Dendritic cell treated with granulocyte-macrophage colony-stimulating factor and Interleukin-4, amounts not matched to agents 40 ng/mL and 50 ng/mL, for 4 days (primary cell): ENCODE measurements around the gene PHF1.

Experiments
- H3K27ac Mint-ChIP-seq: one replicate; pipeline ENCODE4 v1.8.0; 2022; ENCODE audit warnings: mild to moderate bottlenecking, mixed read lengths
- H3K27me3 Mint-ChIP-seq: one replicate; pipeline ENCODE4 v1.8.0; 2022; ENCODE audit warnings: mild to moderate bottlenecking, mixed read lengths
- H3K36me3 Mint-ChIP-seq: one replicate; pipeline ENCODE4 v1.8.0; 2022; ENCODE audit warnings: low read depth, mixed read lengths
- H3K4me1 Mint-ChIP-seq: one replicate; pipeline ENCODE4 v1.8.0; 2022; ENCODE audit warnings: low read depth, mixed read lengths
- H3K4me3 Mint-ChIP-seq: one replicate; pipeline ENCODE4 v1.8.0; 2022; ENCODE audit warnings: mild to moderate bottlenecking, moderate library complexity, mixed read lengths
- H3K9me3 Mint-ChIP-seq: one replicate; pipeline ENCODE4 v1.8.0; 2022; ENCODE audit warnings: mixed read lengths
- intact Hi-C: fragments of 100-400 bp; cut with micrococcal nuclease; formaldehyde crosslinking; loops from one replicate; pipeline ENCODE4 v1.15.0; 2022

PHF1 gene

DNA sequence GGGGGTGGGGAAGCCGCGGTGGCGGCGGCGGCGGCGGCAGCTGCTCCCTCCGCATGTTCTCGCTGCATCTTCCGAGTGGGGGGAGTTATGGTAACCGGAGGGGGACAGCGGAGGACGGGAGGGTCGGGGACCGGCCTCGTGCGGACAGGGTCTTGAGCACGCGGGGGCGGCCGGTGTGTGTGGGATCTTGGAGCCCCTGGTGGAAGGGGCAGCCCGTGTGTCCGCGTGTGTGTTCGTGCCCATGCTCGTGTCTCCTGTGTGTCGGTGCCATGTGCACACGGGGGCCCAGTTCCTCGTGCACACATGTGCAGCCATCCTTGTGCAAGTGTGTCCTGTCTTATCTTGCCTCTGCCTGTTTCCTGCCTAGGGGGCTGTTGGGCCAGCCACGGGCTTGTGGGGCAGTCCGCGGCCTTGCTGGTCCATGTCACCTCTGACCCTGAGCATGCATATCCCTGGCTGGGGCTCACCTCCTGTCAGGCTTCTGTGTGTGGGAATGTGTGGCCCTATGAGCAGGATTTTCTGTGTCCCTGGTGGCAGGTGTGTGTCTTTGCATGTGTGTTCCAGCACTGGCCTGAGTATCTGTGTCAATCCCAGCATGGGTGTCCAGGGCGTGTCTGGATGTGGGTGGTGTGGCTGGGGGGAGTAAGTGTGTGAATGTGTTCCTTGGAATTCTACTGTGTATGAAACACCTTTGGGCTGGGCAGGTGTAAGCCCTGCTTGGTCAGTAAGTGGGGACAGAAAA lies 17.6 kb downstream of the PHF1 start:
- Mint-ChIP-seq H3K36me3 (peaks cover 8% of the 10 kb centered on the region), H3K9me3 (no peaks in the 10 kb centered on the region), H3K27ac (no peak overlapping the region), H3K4me1 (peaks cover 82% of the 10 kb centered on the region), H3K27me3 (peaks cover 45% of the 10 kb centered on the region), H3K4me3 (peak overlapping the region; percentile 69)
- intact Hi-C loops: no loop called here

DNA sequence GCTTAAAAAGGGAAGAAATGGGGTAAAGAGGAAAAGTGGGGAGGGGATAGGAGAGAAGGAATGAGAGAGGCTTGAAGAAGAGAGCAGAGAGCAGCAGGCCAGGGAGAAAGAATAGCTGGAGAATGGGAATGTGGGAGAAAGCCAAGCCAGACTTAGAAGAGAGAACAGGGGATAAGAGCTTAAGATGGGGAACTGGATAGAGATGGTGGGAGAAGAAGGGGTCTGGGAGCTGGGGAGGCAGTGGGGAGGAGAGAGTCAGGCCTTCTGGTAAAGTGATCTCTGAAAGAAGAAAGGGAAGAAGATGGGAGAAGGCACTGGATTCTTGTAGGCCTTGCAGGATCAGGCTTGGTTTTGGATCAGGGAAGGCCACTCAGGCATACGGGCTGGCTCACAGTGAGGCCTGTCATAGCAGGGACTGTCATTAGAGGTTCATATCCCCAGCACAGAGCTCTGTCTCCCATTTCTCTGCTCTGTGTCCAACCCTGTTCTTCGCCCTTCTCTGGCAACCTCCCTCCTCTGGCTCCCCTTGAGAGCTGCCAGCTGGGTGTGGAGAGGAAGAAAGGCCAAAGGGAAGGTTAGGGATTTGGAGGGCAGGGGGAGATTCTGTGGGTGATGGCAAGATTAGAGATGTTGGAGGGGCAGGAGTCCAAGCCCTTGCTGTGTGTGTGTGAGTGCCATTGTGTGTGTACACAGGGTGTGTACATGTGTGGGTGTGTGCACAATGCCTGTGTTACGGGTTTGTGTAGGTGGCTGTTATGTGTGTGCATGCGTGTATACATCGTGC lies 18.3 kb downstream of the PHF1 start:
- H3K27me3 Mint-ChIP-seq: peaks cover 43% of the 10 kb centered on the region
- H3K4me3 Mint-ChIP-seq: no peak overlapping the region
- H3K36me3 Mint-ChIP-seq: peaks cover 8% of the 10 kb centered on the region
- peaks cover 82% of the 10 kb centered on the region for H3K4me1 Mint-ChIP-seq
- no peaks in the 10 kb centered on the region for H3K9me3 Mint-ChIP-seq
- intact Hi-C loops: no loop called here
- H3K27ac Mint-ChIP-seq: peak overlapping the region; percentile 12

DNA sequence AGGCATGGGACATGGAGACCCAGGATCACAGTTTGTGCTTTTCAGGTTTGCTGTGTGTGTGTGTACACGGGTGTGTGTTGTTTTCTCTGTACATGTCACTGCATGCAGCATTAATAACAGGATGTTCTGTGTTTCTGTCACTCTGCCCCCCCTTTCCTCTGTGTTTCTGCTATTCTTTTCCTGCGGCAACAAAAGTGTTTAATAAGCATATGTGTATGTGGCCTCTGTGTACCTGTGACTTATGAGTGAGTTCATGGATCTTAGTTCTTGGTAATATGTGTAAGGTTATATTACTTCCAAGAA lies 18.9 kb downstream of the PHF1 start:
- Mint-ChIP-seq H3K9me3 (no peaks in the 10 kb centered on the region), H3K36me3 (peaks cover 8% of the 10 kb centered on the region), H3K4me3 (no peak overlapping the region), H3K4me1 (peaks cover 77% of the 10 kb centered on the region), H3K27ac (no peak overlapping the region), H3K27me3 (peaks cover 43% of the 10 kb centered on the region)
- intact Hi-C loops: no loop called here

DNA sequence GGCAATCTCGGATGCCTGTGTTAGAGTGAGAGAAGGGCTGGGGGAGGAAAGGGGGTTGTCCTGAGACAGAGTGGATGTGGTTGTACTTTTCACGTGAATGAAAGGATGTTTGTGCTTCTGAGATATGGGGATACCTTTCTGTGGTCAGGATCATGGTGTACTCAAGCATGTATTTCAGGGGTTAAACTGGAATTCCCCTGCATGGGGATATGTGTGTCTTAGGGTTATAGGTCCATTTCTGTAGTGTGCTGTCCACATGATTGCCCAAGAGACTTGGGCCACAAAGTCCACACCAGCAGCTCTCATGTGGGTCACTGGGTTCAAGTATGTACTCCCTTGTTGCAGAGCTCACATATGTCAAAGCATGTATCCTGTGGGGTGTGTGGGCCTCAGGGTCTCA lies 19.5 kb downstream of the PHF1 start:
- Mint-ChIP-seq H3K4me1 (peaks cover 71% of the 10 kb centered on the region), H3K27ac (no peak overlapping the region), H3K27me3 (peaks cover 43% of the 10 kb centered on the region), H3K36me3 (peaks cover 7% of the 10 kb centered on the region), H3K9me3 (no peaks in the 10 kb centered on the region), H3K4me3 (no peak overlapping the region)
- intact Hi-C loops: no loop called here

DNA sequence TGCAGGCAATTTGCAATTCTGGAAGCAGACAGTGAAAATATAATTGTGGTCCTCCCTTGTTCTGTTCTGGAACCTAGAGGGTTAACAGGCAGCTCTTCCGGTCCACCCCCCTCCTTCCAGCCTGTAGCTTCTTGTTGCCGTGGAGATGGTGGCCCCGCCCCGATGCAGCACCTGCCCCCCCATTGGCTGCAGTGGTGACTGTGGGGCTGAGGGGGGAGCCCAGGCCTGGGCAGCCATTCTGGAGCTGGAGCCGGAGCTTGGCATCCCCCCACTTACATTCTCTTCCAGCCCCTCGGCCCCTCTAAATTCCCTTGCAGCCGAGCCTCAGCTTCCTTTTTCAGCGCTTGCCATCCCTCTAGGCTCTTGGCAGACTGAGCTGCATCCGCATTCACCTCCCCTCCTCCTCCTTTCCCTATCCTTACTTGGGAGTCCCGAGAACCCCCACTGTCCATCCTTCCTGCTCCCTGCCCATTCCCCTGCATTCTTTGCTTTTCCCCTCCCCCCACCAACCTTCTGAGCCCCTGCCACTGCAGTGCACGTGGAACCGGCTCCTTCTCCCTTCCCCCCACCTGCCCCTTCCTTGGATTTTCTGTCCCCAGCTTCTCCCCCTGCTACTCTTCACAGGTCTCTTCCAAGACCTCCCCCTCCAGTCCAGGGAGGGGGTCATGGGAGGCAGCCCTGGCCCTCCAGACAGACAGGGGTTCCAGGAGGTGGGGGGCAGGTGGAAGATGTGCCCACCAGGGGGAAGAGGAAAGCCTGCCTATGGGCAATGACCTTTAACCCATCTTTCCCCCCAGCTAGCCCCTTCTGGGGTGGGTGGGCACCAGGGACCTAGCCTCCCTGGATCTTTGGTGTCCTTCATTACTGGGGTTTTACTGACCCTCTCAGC lies 20.4 kb downstream of the PHF1 start:
- Mint-ChIP-seq H3K27me3 (peaks cover 43% of the 10 kb centered on the region), H3K36me3 (peaks cover 6% of the 10 kb centered on the region), H3K27ac (no peak overlapping the region), H3K4me3 (peak overlapping the region; percentile 41), H3K9me3 (no peaks in the 10 kb centered on the region), H3K4me1 (peaks cover 64% of the 10 kb centered on the region)
- intact Hi-C loops: no loop called here

DNA sequence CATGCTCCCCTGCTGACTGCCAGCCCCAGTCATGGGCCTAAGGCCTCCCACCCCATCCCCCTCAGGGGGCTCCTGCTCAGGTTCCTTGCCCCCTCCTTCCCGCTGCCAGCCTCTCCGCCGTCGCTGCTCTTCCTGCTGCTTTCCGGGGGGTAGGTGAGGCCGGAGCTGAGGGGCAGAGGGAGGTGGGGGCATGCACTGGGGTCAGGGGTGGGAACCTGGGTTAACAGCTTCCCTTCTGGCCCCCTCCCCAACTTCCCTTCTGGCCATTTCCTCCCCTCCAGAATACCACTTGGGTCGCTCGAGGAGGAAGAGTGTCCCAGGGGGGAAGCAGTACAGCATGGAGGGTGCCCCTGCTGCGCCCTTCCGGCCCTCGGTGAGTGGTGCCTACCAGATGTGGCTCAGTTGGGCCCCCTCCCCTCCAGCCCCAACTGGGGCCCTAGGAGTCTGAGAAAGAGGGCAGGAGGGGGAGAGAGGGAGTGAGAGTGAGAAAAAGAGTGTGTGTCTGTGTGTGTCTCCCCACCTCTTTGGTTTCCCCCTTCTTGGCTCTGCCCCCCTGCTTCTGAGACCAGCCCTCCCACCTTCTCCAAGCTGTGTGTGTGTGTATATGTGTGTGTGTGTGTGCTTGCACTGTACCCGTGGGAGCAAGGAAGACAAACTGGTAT lies 21.2 kb downstream of the PHF1 start:
- Mint-ChIP-seq H3K36me3 (peaks cover 10% of the 10 kb centered on the region), H3K4me3 (peak overlapping the region; percentile 25), H3K27me3 (peaks cover 42% of the 10 kb centered on the region), H3K27ac (peak overlapping the region; percentile 9), H3K4me1 (peaks cover 58% of the 10 kb centered on the region), H3K9me3 (no peaks in the 10 kb centered on the region)
- intact Hi-C loops: no loop called here

DNA sequence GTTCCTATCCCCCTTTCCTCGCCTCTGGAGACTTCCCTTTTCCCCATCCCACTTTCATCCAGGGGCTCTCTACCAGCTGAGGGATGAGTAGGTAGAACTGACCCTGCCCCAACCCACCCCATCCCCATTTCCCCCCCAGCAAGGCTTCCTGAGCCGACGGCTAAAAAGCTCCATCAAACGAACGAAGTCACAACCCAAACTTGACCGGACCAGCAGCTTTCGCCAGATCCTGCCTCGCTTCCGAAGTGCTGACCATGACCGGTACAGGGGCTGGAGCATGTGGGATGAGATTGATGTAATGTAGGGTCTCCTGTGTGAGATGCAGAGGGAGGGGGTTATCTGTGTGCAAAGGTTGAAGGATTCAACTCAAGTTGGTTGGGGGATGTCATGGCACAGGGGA lies 21.7 kb downstream of the PHF1 start:
- Mint-ChIP-seq H3K4me1 (peaks cover 52% of the 10 kb centered on the region), H3K4me3 (peak overlapping the region; percentile 25)
- intact Hi-C loops: no loop called here

DNA sequence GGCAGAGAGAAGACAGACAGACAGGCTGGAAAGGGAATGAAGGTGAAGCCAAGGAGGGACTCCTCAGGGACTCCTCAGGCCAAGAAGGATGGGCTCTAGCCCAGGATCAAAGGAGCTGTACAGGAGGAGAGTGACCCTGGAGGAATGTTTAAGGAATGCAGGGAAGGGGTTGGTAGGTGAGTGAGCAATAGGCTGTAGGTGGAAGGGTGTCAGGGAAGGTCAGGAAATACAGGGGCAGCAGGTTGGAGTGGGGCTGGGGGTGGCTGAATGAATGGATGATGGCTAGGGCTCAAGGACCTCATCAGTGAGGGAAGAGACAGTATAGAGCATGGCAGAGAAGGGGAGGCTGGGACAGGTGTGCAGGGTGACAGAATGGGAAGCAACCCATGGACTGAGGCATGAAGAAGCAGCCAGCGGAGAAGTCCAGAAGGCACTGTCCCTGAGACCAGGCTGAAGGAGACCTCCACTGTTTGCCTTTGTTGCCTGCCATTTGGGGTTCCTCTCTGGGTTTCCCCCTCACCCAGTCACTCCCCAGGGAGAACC lies 22.3 kb downstream of the PHF1 start:
- Mint-ChIP-seq H3K27me3 (peaks cover 36% of the 10 kb centered on the region), H3K9me3 (no peaks in the 10 kb centered on the region), H3K4me3 (no peak overlapping the region), H3K27ac (no peak overlapping the region), H3K4me1 (peaks cover 51% of the 10 kb centered on the region), H3K36me3 (peaks cover 19% of the 10 kb centered on the region)
- intact Hi-C loops: no loop called here

More for the DNA sequence above, 21.7 kb downstream of the PHF1 start:
- Mint-ChIP-seq H3K27ac (peak overlapping the region; percentile 9), H3K9me3 (no peaks in the 10 kb centered on the region), H3K27me3 (peaks cover 37% of the 10 kb centered on the region), H3K36me3 (peaks cover 15% of the 10 kb centered on the region)

DNA sequence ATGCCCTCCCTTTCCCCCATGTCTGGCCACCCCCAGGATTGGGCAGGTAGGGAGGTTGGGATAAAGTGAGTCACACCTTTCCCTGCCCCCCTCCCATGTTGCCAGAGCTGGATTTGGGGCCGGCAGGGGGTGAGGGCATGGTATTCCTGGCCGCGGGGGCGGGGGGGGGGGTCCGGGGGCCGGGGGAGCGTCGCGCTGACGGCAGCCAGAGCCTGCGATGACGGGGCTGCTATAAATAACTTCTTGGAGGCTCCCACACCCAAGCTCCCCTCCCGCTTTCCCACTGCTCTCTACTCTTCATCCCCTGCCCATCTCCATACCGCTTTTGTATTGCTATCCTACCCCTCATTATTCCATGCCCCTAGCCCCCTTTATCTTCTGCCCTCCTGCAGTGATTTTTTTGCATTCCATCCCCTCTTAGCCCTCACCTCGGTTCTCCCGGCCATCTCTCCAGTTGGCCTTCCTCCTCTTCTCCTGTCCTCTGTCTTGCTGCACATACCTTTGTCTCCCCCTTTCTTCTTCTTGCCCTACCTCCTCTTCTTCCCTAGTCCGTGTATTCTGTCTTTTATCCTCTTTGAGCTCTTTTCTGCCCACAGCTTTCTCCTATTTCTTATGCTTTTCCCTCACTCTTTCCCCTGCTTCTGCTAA lies 22.9 kb downstream of the PHF1 start:
- Mint-ChIP-seq H3K4me1 (peaks cover 45% of the 10 kb centered on the region), H3K4me3 (no peak overlapping the region), H3K27me3 (peaks cover 30% of the 10 kb centered on the region), H3K27ac (no peak overlapping the region), H3K36me3 (peaks cover 25% of the 10 kb centered on the region), H3K9me3 (no peaks in the 10 kb centered on the region)
- intact Hi-C loops: no loop called here

DNA sequence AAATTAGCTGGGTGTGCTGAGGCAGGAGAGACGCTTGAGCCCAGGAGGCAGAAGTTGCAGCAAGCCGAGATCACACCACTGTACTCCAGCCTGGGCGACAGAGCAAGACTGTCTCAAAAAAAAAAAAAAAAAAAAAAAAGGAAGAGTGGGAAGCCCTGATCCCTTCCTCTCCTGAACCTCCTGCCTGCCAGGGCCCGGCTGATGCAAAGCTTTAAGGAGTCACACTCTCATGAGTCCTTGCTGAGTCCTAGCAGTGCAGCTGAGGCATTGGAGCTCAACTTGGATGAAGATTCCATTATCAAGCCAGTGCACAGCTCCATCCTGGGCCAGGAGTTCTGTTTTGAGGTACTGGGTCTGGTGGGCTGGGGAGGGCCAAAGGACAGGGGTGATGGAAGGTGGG lies 24.1 kb downstream of the PHF1 start:
- peaks cover 25% of the 10 kb centered on the region for H3K27me3 Mint-ChIP-seq
- no peak overlapping the region for H3K27ac Mint-ChIP-seq
- H3K36me3 Mint-ChIP-seq: peaks cover 27% of the 10 kb centered on the region
- no peak overlapping the region for H3K4me3 Mint-ChIP-seq
- no peaks in the 10 kb centered on the region for H3K9me3 Mint-ChIP-seq
- H3K4me1 Mint-ChIP-seq: peaks cover 33% of the 10 kb centered on the region
- intact Hi-C loops: no loop called here

DNA sequence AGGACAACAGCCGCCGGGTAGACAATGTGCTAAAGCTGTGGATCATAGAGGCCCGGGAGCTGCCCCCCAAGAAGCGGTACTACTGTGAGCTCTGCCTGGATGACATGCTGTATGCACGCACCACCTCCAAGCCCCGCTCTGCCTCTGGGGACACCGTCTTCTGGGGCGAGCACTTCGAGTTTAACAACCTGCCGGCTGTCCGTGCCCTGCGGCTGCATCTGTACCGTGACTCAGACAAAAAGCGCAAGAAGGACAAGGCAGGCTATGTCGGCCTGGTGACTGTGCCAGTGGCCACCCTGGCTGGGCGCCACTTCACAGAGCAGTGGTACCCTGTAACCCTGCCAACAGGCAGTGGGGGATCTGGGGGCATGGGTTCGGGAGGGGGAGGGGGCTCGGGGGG lies 26.9 kb downstream of the PHF1 start:
- peaks cover 35% of the 10 kb centered on the region for H3K36me3 Mint-ChIP-seq
- intact Hi-C loops: no loop called here
- H3K27ac Mint-ChIP-seq: no peak overlapping the region
- H3K9me3 Mint-ChIP-seq: no peaks in the 10 kb centered on the region
- H3K4me3 Mint-ChIP-seq: no peak overlapping the region
- H3K27me3 Mint-ChIP-seq: peaks cover 10% of the 10 kb centered on the region
- peaks cover 15% of the 10 kb centered on the region for H3K4me1 Mint-ChIP-seq

DNA sequence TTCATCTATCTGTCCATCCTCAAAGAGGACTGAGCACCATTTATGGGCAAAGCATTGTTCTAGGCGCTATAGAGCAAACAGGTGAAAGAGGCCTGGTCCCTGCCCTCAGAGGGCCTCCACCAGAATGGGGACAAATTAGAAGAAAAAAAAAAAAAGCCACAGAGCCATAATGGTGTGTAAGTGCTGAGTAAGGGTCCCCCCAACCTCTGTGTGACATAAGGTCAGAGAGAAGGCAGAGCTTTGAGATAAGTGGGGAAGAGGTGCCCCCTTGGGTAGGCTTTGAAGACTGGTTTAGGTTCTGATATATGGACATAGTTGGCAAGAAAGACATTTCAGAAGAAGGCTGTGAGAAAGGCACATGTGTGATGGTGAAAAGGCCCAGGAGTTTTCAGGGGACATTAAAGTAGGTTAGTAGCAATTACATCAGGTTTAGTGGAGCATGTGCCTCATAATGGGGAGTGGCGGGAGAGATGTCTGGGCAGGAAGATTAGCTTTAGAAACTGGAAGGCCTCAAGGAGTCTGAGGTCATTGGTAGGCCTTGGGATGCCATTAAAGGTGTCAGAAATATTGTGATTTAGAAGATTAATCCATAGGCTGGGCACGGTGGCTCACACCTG lies 28.3 kb downstream of the PHF1 start:
- H3K4me3 Mint-ChIP-seq: no peak overlapping the region
- no peaks in the 10 kb centered on the region for H3K27me3 Mint-ChIP-seq
- H3K27ac Mint-ChIP-seq: no peak overlapping the region

More for the DNA sequence above, 28.3 kb downstream of the PHF1 start:
- H3K4me1 Mint-ChIP-seq: peaks cover 2% of the 10 kb centered on the region
- no peaks in the 10 kb centered on the region for H3K9me3 Mint-ChIP-seq
- peaks cover 42% of the 10 kb centered on the region for H3K36me3 Mint-ChIP-seq
- intact Hi-C loops: no loop called here
